HPDE6-E6E7 (cell line): ENCODE measurements around the gene NRP1.
A peak's percentile ranks its signal among the peaks of the same experiment; 100 is the strongest.

ENCODE experiments used
- DNase-seq: peaks from one replicate; pipeline ENCODE4 v3.0.0; 2011; ENCODE audit warnings: missing footprints; ENCODE audit errors: extremely low spot score

NRP1 gene

DNA sequence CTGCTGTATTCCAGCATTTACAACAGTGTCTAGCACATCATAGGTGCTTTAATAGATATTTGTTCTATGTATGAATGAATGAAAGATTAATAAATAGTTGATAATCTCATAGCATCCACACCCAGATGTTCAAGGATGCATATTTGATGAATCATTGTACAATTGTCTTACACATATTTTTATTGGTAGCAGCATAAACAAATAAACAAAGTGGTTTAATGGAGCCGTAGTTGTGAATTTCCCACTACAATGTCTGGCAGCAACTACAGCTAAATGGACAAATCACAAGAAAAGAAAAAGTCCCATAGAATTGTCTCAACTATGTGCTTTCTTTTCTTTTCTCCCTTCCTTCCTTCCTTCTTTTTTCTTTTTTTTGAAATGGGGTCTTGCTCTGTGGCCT lies 150.8 kb downstream of the NRP1 start:
- DNase-seq, result no peak

DNA sequence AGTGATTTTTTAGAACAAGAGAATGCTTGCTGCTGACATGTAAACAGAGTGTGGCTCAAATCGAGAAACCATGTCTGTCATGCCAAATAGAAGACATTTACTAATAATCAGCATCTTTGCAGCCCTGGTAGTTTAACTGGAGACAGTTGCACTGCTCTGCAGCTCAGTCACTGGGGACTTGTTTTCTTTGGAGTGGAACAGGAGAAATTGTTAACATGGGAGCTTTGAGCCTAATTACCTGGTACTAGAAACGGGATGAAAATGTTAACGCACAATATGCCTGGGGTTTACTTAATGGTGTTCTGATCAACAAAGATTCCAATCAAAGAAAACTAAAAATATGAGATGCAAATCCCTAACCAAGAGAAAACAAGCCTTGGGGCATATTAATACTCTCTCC lies 153.5 kb downstream of the NRP1 start:
- no peak for DNase-seq

DNA sequence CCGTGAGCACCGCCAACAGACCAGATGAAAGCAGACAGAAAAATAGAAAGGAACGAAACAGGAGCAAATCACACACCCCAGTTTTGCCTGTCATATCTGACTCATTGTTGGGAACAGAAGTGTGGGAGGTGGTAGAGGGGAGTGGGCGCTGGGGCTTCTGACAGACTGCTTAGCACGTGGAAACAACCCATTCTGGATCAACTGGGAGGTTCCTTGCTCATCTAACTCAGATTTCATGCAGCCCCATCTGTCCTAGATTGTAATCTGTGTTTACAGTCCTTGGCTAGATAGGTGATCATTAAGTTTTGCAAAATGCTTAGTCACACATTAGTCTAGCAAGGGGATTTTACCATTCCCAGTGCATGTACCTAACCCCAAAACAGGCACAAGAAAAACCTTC lies 154.1 kb downstream of the NRP1 start:
- no peak for DNase-seq

DNA sequence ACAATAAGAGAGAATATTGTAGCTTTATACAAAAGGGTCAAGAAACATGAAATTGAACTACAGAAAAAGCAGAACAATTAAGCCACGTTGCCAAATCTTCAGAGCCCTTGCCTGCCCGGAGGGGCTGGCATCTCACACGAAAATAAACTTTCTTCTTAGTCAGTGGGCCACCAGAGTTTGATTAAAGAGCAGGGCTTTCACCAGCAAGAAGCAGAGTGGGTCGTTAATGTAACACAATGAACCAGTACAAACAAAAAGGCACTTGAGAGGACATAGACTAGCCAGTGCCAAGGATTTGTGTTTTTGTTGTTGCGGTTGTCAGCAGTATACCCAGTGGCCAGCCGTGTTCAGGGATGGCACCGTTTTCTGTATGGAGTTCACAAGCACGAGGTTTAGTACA lies 155.4 kb downstream of the NRP1 start:
- DNase-seq, result no peak

GRCh38 chr10:33178026-33178755 lies 156.3 kb downstream of the NRP1 start:
- DNase-seq, result no peak

GRCh38 chr10:33176688-33177087 lies 157.8 kb downstream of the NRP1 start:
- no peak for DNase-seq

- DNase-seq, result no peak
These were observed 159.6 kb downstream of the NRP1 start for GRCh38 chr10:33174674-33175434.

DNA sequence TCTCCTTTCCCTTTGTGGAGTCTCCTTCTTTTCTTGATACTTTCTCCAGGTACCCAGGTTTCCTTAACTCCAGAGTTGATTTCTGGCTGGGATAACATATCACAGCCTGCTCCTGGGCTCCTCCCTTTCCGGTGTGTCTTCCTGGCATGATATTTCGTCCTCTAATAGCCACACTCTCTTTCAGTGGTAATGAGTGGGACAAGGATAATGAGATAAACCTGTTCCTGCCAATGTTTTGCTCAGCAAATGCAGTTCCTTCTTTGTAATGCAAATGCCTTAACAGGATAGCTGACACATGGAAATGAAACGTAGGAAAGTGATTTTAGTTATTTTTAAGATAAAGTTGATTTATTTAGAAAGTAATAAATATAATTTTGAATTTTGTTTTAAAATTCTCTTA lies 168.6 kb downstream of the NRP1 start:
- no peak for DNase-seq

GRCh38 chr10:33164060-33164709 lies 170.3 kb downstream of the NRP1 start:
- DNase-seq, result no peak

DNA sequence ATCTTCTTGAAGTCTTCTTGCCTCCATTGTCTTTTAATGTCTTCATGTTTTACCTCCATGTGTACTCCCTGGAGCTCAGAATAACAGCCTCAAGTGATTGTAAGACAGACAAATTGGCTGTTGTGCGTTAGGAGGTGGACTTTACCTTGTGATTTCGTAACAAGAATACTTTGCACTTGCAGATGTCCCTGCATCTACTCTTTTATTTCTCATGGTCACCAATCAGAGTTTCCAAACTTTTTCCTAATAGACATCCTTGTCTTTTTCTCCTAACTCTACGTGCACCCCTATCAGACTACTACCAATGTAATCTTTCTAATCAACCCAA lies 172.3 kb downstream of the NRP1 start:
- DNase-seq, result no peak

DNA sequence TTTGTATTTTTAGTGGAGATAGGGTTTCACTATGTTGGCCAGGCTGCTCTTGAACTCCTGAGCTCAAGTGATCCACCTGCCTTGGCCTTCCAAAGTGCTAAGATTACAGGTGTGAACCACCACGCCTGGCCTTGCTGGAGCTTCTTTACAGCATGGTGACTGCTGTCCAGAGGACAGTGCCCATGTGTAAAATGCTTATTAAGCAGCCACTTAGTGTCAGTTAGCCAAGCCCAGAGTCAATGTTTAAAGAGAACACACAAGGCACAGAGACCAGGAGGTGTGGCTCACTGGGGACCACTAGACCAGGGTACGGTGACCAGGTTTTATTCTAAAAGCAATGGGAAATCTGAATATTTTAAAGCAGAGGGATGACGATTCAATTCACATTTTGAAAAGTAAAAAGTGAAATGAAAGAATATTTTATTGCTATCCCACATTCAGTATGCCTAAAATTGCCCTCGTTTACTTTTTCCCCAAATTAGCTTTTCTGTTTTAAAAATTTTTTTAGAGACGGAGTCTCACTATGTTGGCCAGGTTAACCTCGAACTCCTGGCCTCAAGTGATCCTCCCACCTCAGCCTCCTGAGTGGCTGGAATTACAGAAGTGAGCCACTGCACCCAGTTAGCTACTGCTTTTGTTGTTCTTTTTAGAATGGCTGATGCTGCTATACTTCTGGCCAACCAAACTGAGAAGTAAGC lies 172.8 kb downstream of the NRP1 start:
- no peak for DNase-seq

DNA sequence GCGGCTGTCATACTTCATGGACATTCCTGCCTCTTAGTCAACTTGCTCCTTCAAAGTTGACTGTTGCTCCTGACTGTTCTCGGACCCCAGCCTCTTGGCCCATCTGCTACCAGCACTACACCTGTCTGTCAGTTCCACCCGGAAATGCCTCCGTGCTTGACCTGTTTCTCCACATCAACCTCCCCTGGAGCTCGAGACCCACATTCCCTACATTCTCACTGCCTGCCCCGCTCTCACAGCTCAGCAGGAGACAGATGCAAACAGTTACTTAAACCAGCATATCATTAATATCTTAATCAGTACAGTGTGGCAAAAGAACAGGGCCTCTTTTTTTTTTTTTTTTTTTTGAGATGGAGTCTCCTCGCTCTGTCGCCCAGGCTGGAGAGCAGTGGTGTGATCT lies 174.3 kb downstream of the NRP1 start:
- DNase-seq, result no peak

DNA sequence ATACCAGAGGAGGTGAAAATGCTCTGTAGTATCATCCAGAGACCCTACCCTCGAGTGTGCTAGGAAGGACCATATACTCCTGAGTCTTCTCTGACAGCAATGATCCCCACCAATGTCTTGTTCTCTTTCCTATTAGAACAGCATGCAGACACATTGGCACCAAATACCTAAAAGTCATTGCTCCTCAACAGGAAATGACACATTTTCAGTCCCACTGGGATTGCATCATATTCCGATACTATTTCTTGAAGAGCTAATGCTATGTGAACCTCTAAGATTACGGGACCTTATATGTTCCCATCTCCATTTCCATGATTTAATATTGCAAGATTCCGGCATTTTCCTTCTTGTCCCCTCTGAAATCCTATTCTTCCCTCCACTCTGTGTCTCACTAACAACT lies 177.4 kb downstream of the NRP1 start:
- DNase-seq, result no peak

DNA sequence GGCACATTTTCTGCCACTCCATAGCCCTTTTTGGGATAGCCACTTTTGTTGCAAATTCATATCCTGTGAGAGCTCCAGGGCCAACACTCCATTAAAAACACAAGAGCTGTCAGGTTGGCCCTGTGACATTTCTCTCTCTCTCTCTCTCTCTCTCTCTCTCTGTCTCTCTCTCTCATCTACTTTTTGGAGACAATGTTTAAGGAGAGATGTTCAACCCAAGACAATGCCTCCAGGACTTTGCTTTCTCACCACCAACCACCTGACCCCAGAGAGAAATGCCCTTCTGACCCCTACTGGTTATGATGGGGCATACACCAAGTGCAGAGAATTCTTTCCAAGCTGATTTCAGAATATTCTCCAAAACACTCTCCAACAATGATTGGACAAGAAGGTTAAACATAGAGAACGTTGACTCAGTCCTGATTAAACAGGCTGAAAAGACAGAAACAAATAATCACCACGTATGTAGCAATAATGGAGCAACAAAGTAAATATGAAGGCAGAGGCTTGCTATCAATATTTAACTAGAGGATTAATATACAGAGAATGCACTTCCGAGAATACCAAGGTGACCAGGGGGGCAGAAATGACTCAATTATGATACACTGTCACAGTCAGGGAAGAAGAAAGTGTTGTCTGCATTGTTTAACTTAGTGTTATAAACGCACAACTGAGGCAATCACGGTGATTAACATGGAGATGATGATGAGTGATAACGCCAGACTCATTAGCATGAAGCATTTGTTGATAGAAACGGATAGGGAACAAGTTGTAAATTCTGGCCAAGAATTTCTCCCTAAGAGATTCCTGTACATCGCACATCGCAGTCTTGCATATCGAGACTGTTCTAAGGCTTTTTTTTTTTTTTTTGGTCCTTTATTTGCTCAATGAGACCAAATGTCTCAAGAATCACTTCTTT lies 178.5 kb downstream of the NRP1 start:
- DNase-seq, result peak; percentile 27

DNA sequence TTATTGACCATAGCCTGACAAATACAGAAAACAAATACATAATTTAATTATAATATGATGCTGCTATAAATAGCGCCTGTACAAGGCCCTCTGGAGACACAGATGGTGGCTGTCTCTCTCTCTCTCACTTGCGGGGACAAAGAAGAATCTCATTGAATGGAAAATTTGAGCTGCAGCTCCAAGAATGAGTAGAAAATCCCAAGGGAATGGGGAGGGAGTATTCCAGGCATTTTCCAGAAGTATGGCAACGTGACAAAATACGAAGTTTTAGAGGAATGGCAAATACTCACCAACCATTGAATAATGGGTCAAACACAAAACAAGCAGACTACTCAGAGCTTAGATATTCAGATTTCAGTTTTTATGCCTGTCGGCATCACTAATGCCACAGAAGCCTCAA lies 179.9 kb downstream of the NRP1 start:
- DNase-seq, result no peak

DNA sequence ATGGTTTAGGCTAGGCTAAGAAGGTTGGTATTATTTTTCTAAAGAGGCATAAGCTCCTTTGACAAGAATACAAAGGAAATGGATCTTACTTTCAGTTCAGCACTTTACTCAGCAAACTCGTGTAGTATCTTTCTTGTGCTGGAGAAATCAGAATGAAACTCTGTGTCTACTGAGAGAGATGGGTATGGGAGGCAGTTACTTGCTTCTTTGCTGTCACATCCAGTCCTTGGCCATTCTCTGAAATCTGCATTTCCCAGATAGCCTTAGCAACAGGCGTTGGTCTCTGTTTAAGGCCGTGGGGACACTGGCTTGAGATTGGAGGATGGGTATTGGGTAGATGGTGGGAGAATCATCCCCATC lies 180.5 kb downstream of the NRP1 start:
- no peak for DNase-seq

- no peak for DNase-seq
These were observed 181.1 kb downstream of the NRP1 start for GRCh38 chr10:33153251-33153967.

DNA sequence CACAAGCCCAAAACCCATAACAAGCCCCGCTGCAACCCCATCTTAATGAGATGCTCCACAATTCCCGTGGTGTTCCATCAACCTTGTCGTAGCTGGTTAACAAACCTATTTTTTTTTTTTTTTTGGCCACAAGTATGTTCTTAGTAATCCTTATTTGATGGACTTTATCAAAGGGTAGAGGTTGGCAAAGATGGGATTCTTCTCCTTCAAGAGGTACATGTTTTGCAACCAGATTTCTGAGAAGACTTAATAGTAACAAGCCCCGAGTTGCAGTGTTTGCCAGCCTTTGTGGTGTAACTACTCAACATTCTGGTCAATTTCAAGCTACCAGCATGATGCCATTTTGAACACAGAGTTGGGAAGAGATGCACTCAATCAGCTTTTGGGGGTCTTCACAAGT lies 181.7 kb downstream of the NRP1 start:
- DNase-seq, result no peak

DNA sequence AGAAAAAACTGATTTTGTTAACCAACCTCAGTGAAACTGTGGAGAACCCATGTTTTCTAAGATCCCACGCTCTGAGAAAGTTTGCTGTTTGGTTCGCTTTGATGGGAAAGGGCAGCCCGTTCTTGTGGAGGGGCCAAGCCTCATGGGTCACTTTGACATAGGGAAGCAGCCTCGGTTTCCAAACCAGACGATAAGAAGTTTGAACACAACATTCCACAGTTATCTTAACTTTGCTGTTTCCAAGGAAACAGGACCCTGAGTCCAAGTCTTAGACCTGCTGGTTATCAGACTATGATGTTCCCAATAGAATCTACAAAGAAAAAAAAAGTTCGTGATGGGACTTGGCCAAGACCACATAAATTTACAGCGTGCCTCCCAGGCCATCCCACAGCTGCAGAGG lies 182.3 kb downstream of the NRP1 start:
- no peak for DNase-seq

DNA sequence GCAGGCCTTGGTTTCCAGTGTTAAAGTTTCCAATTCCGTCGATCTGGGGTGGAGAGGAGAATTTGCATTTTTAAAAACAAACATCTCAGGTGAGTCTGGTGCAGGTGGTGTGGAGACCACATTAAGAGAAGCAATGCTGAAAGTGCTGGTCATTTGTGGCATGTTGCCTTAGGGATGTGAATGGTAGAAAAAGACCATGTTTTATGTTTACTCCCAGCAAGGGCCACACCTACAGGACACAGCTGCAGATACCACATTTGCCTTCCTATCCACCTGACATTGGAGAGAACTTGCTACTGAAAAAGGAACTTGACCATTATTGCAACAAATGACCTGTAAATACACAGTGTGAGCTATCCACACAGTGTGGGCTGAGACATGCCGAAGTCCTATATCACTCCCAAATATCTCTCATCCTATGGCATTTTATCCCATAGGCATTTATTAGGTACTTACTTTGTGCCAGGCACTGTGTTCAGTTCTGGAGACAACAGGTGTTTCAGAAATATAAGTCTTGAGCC lies 183.1 kb downstream of the NRP1 start:
- DNase-seq, result no peak

- no peak for DNase-seq
These were observed 183.6 kb downstream of the NRP1 start for GRCh38 chr10:33150889-33151288.
